ENCODE results near the gene ZFP1. TPM values are rescaled to one million over a fixed set of nuclear protein-coding genes. Genes with fewer than 3 reads are reported as not detected.

Gene ZFP1
- 10.3 and 12.0 TPM in 2 replicates for total RNA-seq

GRCh38 chr16:75148311-75149195 lies at the start of gene ZFP1:
ZFP1 (plus strand) TSS chr16:75148524; CDS start chr16:75152952, 4,428 bp downstream.
- Histone ChIP-seq H3K36me3 (ENCODE audit: control insufficient read depth, insufficient read depth, low read length) (peaks cover under 1% of the 10 kb centered on the region), H3K27me3 (ENCODE audit: control insufficient read depth, insufficient read depth, low read length) (no peaks in the 10 kb centered on the region), H3K4me3 (ENCODE audit: low read depth, low read length) (peak within 1 kb of the TSS; percentile 90)
- no peak for TF ChIP-seq CTCF (IDR thresholded peaks at IDR 0.05; ENCODE audit: insufficient read depth, low read length, poor library complexity, severe bottlenecking)
- DNase-seq (ENCODE audit: low read depth): peak; percentile 44

- no peaks in the 10 kb centered on the region for H3K27me3 ChIP-seq (ENCODE audit: control insufficient read depth, insufficient read depth, low read length)
- DNase-seq (ENCODE audit: low read depth): no peak
- TF ChIP-seq CTCF (IDR thresholded peaks at IDR 0.05; ENCODE audit: insufficient read depth, low read length, poor library complexity, severe bottlenecking): no peak
- peaks cover 1% of the 10 kb centered on the region for H3K36me3 ChIP-seq (ENCODE audit: control insufficient read depth, insufficient read depth, low read length)
- H3K4me3 ChIP-seq (ENCODE audit: low read depth, low read length): no peak overlapping the region
Measured at GRCh38 chr16:75099075-75099667, 49.2 kb upstream of the ZFP1 start.

GRCh38 chr16:75099738-75100602 lies 48.4 kb upstream of the ZFP1 start:
- Histone ChIP-seq H3K36me3 (ENCODE audit: control insufficient read depth, insufficient read depth, low read length) (no peaks in the 10 kb centered on the region), H3K27me3 (ENCODE audit: control insufficient read depth, insufficient read depth, low read length) (no peaks in the 10 kb centered on the region), H3K4me3 (ENCODE audit: low read depth, low read length) (no peak overlapping the region)
- DNase-seq (ENCODE audit: low read depth): no peak
- no peak for TF ChIP-seq CTCF (IDR thresholded peaks at IDR 0.05; ENCODE audit: insufficient read depth, low read length, poor library complexity, severe bottlenecking)

- Histone ChIP-seq H3K36me3 (ENCODE audit: control insufficient read depth, insufficient read depth, low read length) (no peaks in the 10 kb centered on the region), H3K27me3 (ENCODE audit: control insufficient read depth, insufficient read depth, low read length) (no peaks in the 10 kb centered on the region), H3K4me3 (ENCODE audit: low read depth, low read length) (no peak overlapping the region)
- TF ChIP-seq CTCF (IDR thresholded peaks at IDR 0.05; ENCODE audit: insufficient read depth, low read length, poor library complexity, severe bottlenecking): no peak
- no peak for DNase-seq (ENCODE audit: low read depth)
Measured at GRCh38 chr16:75100603-75100990, 47.7 kb upstream of the ZFP1 start.

- Histone ChIP-seq H3K4me3 (ENCODE audit: low read depth, low read length) (no peak overlapping the region), H3K27me3 (ENCODE audit: control insufficient read depth, insufficient read depth, low read length) (no peaks in the 10 kb centered on the region), H3K36me3 (ENCODE audit: control insufficient read depth, insufficient read depth, low read length) (no peaks in the 10 kb centered on the region)
- TF ChIP-seq CTCF (IDR thresholded peaks at IDR 0.05; ENCODE audit: insufficient read depth, low read length, poor library complexity, severe bottlenecking): no peak
- no peak for DNase-seq (ENCODE audit: low read depth)
Measured at GRCh38 chr16:75101635-75102034, 46.7 kb upstream of the ZFP1 start.
